CD14-positive monocyte (primary cell): Measurements from ENCODE around the gene PROZ. TPM values are rescaled to one million over a fixed set of nuclear protein-coding genes. Genes with fewer than 3 reads are reported as not detected.
A peak's percentile ranks its signal among the peaks of the same experiment; 100 is the strongest.

Source experiments
- DNase-seq, 3 donors: peaks; one replicate each; pipeline ENCODE4 v3.0.0-alpha.2; 2011 to 2022
- H2AFZ ChIP-seq: 2 replicates; pipeline ENCODE4 v1.6.0; 2012; ENCODE audit warnings: mild to moderate bottlenecking, low read depth, low read length, inconsistent platforms; ENCODE audit not compliant: insufficient read depth, poor library complexity, severe bottlenecking
- H3K27ac ChIP-seq, 2 donors: 1 replicate in 1 of 2; 2 replicates in 1 of 2; pipeline ENCODE4 v1.5.1; 2012 to 2013; ENCODE audit warnings: low read length in 2 of 2, control low read depth in 1 of 2, inconsistent platforms in 1 of 2, low read depth in 1 of 2, mild to moderate bottlenecking in 1 of 2
- H3K27me3 ChIP-seq, 2 donors: one replicate each; pipeline versions ENCODE4 v1.6.0 to v1.6.1; 2011 to 2013; ENCODE audit warnings: low read length in 2 of 2; ENCODE audit not compliant: control insufficient read depth in 2 of 2, insufficient read depth in 2 of 2
- H3K36me3 ChIP-seq, 2 donors: replicated peaks in 1 of 2; 1 replicate in 1 of 2; 2 replicates in 1 of 2; pipeline versions ENCODE4 v1.5.1 to v1.6.1; 2012 to 2013; ENCODE audit warnings: low read length in 2 of 2, control low read depth in 1 of 2, inconsistent platforms in 1 of 2, mild to moderate bottlenecking in 1 of 2; ENCODE audit not compliant: insufficient read depth in 2 of 2, control insufficient read depth in 1 of 2
- H3K4me1 ChIP-seq, 2 donors: 1 replicate in 1 of 2; 2 replicates in 1 of 2; pipeline versions ENCODE4 v1.5.1 to v1.6.1; 2012 to 2013; ENCODE audit warnings: low read length in 2 of 2, control low read depth in 1 of 2, inconsistent platforms in 1 of 2, mild to moderate bottlenecking in 1 of 2, moderate library complexity in 1 of 2; ENCODE audit not compliant: insufficient read depth in 2 of 2, control insufficient read depth in 1 of 2
- H3K4me2 ChIP-seq: replicated peaks from 2 replicates; pipeline ENCODE3; 2012; ENCODE audit warnings: low read length, moderate library complexity, mild to moderate bottlenecking; ENCODE audit not compliant: poor library complexity, severe bottlenecking; ENCODE audit errors: extremely low read depth
- H3K4me3 ChIP-seq, 3 experiments: fragments of 200-600 bp in 1 of 3; sonication (generic) in 1 of 3; replicated peaks in 1 of 3; 1 replicate in 2 of 3; 2 replicates in 1 of 3; pipeline ENCODE4 v1.5.1; 2011 to 2013; ENCODE audit warnings: low read length in 3 of 3, mild to moderate bottlenecking in 3 of 3, control low read depth in 2 of 3, low read depth in 2 of 3, inconsistent platforms in 1 of 3, moderate library complexity in 1 of 3
- H3K79me2 ChIP-seq: 2 replicates; pipeline ENCODE4 v1.6.0; 2012; ENCODE audit warnings: mild to moderate bottlenecking, control low read depth, inconsistent platforms, low read length, moderate library complexity; ENCODE audit not compliant: insufficient read depth
- H3K9ac ChIP-seq: 2 replicates; pipeline ENCODE4 v1.6.0; 2017; ENCODE audit warnings: low read length, mild to moderate bottlenecking; ENCODE audit not compliant: insufficient read depth, poor library complexity, severe bottlenecking
- H3K9me3 ChIP-seq, 2 donors: replicated peaks in 1 of 2; 1 replicate in 1 of 2; 2 replicates in 1 of 2; pipeline versions ENCODE4 v1.5.1 to v1.6.1; 2012 to 2013; ENCODE audit warnings: low read length in 2 of 2, control low read depth in 1 of 2; ENCODE audit not compliant: control insufficient read depth in 1 of 2, insufficient read depth in 1 of 2
- H4K20me1 ChIP-seq: 2 replicates; pipeline ENCODE4 v1.6.0; 2012; ENCODE audit warnings: mild to moderate bottlenecking, low read length, control low read depth, moderate library complexity; ENCODE audit not compliant: insufficient read depth
- H3K27ac Mint-ChIP-seq, 7 donors: one replicate each; pipeline ENCODE4 v1.8.0; 2020; ENCODE audit warnings: mild to moderate bottlenecking in 7 of 7, mixed read lengths in 7 of 7, moderate library complexity in 6 of 7, inconsistent platforms in 2 of 7
- H3K27me3 Mint-ChIP-seq, 3 donors: one replicate each; pipeline ENCODE4 v1.8.0; 2021 to 2022; ENCODE audit warnings: low read depth in 3 of 3, mild to moderate bottlenecking in 3 of 3, mixed read lengths in 3 of 3, moderate library complexity in 3 of 3, inconsistent platforms in 1 of 3
- H3K36me3 Mint-ChIP-seq, 2 donors: one replicate each; pipeline ENCODE4 v1.8.0; 2020; ENCODE audit warnings: mixed read lengths in 2 of 2, inconsistent platforms in 1 of 2, mild to moderate bottlenecking in 1 of 2
- H3K4me1 Mint-ChIP-seq: one replicate; pipeline ENCODE4 v1.8.0; 2020; ENCODE audit warnings: mild to moderate bottlenecking, mixed read lengths
- H3K4me3 Mint-ChIP-seq, 2 donors: one replicate each; pipeline ENCODE4 v1.8.0; 2020; ENCODE audit warnings: mild to moderate bottlenecking in 2 of 2, mixed read lengths in 2 of 2, moderate library complexity in 1 of 2
- H3K9me3 Mint-ChIP-seq, 7 donors: one replicate each; pipeline ENCODE4 v1.8.0; 2020 to 2022; ENCODE audit warnings: mixed read lengths in 7 of 7, mild to moderate bottlenecking in 6 of 7, moderate library complexity in 6 of 7, inconsistent platforms in 2 of 7
- CTCF ChIP-seq: fragments of 200-600 bp; IDR thresholded peaks from one replicate; pipeline ENCODE4 v1.8.0; 2022; ENCODE audit warnings: antibody characterized with exemption, mild to moderate bottlenecking
- WGBS: methylation state at CpG from one replicate; pipeline ENCODE4 v1.1.5; 2013; ENCODE audit warnings: missing lambda C conversion rate; ENCODE audit not compliant: insufficient coverage; 5-methylcytosine and 5-hydroxymethylcytosine counted together
- intact Hi-C, 2 donors: fragments of 100-400 bp; cut with micrococcal nuclease; formaldehyde crosslinking; loops; one replicate each; pipeline versions ENCODE4 v1.15.0 to v1.15.1; 2023
- polyA plus RNA-seq, 3 donors: library from polyadenylated mRNA; depleted of rRNA in 1 of 3; unstranded in 2 of 3; stranded (reverse) in 1 of 3; fragments of 300-500 nt in 2 of 3; fragments of >200 nt in 1 of 3; fragmentation: Illumina TruSeq in 2 of 3; gene quantifications; 1 replicate in 2 of 3; 2 replicates in 1 of 3; pipeline ENCODE4 v1.2.3, GENCODE V29; 2012 to 2021

PROZ gene
- polyA plus RNA-seq, 3 donors, result not detected

DNA sequence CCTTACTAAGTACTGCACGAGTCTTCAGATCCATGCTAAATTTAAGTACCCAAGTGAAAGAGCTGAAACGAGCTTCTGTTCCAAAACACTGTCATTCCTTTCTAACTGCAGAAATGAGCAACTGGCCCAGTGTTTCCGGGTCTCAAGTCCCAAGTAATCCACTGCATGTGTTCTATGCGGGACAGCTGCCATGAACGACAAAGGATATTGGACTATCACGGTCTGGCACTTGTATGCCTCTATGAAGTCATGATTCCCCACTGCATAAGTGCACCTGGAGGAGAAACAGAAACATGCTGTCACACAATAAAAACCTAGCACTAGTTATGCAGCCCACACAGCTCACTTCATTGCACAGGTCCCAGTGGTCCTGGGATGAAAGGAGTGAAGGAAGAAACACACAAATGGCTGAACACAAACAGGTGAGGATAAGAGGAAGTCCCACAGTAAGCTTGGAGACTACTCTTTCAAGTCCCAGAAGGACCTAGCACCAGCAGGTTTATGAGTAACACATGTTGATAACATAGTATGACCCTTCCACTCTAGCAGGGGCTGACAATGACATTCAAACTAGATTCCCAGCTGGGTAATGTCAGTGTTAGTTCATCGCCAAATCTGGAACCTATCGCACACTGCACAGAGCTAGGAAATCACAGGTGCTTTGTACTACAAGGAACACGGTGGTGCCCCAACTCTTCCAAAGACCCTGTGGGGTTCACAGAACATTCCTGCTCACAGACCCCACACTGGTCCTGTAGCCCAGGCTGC lies 38.7 kb downstream of the PROZ start:
- H3K4me1 Mint-ChIP-seq, result peaks cover under 1% of the 10 kb centered on the region
- no peaks in the 10 kb centered on the region for H3K9me3 ChIP-seq
- H3K4me1 ChIP-seq, result no peaks in the 10 kb centered on the region
- no peak overlapping the region for H3K9ac ChIP-seq
- TF ChIP-seq CTCF, result no peak
- no peaks in the 10 kb centered on the region for H3K27me3 ChIP-seq
- no peak overlapping the region for H2AFZ ChIP-seq
- H3K4me2 ChIP-seq, result no peak overlapping the region
- H3K4me3 Mint-ChIP-seq, result no peak overlapping the region
- H3K9me3 Mint-ChIP-seq, result no peaks in the 10 kb centered on the region
- H3K79me2 ChIP-seq, result peaks cover 18% of the 10 kb centered on the region
- H3K36me3 ChIP-seq, result peaks cover 60 to 80% of the 10 kb centered on the region in 2 donors
- H3K27me3 Mint-ChIP-seq, result peaks cover 0 to 2% (median 0%) of the 10 kb centered on the region in 3 donors
- peak overlapping the region in 1 of 7 donors; percentile 68 for H3K27ac Mint-ChIP-seq
- 98% methylated on average over 7 of the region's 9 CpGs for WGBS
- intact Hi-C loops, result no loop called here
- peaks cover 66 to 76% of the 10 kb centered on the region in 2 donors for H3K36me3 Mint-ChIP-seq
- no peak for DNase-seq
- no peak overlapping the region for H3K4me3 ChIP-seq
- peak overlapping the region in 1 of 2 donors; percentile 18 for H3K27ac ChIP-seq
- peaks cover 2% of the 10 kb centered on the region for H4K20me1 ChIP-seq

- Histone ChIP-seq H3K4me1 (no peaks in the 10 kb centered on the region), H4K20me1 (peaks cover 28% of the 10 kb centered on the region), H3K27me3 (no peaks in the 10 kb centered on the region), H3K4me2 (no peak overlapping the region), H3K9me3 (no peaks in the 10 kb centered on the region), H2AFZ (no peak overlapping the region), H3K79me2 (peaks cover 60% of the 10 kb centered on the region), H3K36me3 (peaks cover 31 to 57% of the 10 kb centered on the region in 2 donors), H3K4me3 (no peak overlapping the region), H3K27ac (peak overlapping the region in 1 of 2 donors; percentile 5), H3K9ac (no peak overlapping the region)
- Mint-ChIP-seq H3K36me3 (peaks cover 38 to 63% of the 10 kb centered on the region in 2 donors), H3K4me1 (peaks cover 16% of the 10 kb centered on the region), H3K4me3 (no peak overlapping the region), H3K27ac (no peak overlapping the region), H3K27me3 (no peaks in the 10 kb centered on the region), H3K9me3 (no peaks in the 10 kb centered on the region)
- intact Hi-C loops, result loop anchor here in 1 of 2 donors (10.0 kb wide), 1 partner anchor 617 kb away; the partner anchor contains the start of gene TUBGCP3
- no peak for DNase-seq
- no CpG with 5 or more reads among the region's 2 CpGs for WGBS
- TF ChIP-seq CTCF, result no peak
Measured at GRCh38 chr13:113201815-113202214, 43.4 kb downstream of the PROZ start.
